ENCODE measurements around the gene MTNR1B. TPM values are rescaled to one million over a fixed set of nuclear protein-coding genes. Genes with fewer than 3 reads are reported as not detected.

The MTNR1B gene
- total and polyA plus RNA-seq, 9 donors: not detected

GRCh38 chr11:92967178-92967577 lies 2.3 kb upstream of the MTNR1B start:
- DNase-seq: no peak
- Histone ChIP-seq H3K27ac (no peak overlapping the region), H3K36me3 (no peaks in the 10 kb centered on the region), H3K9me3 (no peaks in the 10 kb centered on the region), H3K27me3 (no peaks in the 10 kb centered on the region), H3K4me3 (no peak overlapping the region), H3K4me1 (ENCODE audit: insufficient read depth) (no peaks in the 10 kb centered on the region)
- WGBS, 3 donors: 86 to 90% (median 89%) methylated on average over 2 of the region's 2 CpGs
- intact Hi-C loops (cut with DNase I): loop anchor here in 1 of 4 donors (10.0 kb wide), 1 partner anchor 58 kb away; no protein-coding TSS in a partner anchor
- no peak for TF ChIP-seq POLR2A (IDR thresholded peaks at IDR 0.05)
- no peak for TF ChIP-seq EP300 (IDR thresholded peaks at IDR 0.05)
- TF ChIP-seq, protein P1, sequence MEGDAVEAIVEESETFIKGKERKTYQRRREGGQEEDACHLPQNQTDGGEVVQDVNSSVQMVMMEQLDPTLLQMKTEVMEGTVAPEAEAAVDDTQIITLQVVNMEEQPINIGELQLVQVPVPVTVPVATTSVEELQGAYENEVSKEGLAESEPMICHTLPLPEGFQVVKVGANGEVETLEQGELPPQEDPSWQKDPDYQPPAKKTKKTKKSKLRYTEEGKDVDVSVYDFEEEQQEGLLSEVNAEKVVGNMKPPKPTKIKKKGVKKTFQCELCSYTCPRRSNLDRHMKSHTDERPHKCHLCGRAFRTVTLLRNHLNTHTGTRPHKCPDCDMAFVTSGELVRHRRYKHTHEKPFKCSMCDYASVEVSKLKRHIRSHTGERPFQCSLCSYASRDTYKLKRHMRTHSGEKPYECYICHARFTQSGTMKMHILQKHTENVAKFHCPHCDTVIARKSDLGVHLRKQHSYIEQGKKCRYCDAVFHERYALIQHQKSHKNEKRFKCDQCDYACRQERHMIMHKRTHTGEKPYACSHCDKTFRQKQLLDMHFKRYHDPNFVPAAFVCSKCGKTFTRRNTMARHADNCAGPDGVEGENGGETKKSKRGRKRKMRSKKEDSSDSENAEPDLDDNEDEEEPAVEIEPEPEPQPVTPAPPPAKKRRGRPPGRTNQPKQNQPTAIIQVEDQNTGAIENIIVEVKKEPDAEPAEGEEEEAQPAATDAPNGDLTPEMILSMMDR (IDR thresholded peaks at IDR 0.05): no peak

GRCh38 chr11:92967867-92968266 lies 1.6 kb upstream of the MTNR1B start:
- intact Hi-C loops (cut with DNase I): loop anchor here in 1 of 4 donors (10.0 kb wide), 1 partner anchor 57 kb away; no protein-coding TSS in a partner anchor
- no peak overlapping the region for H3K27ac ChIP-seq
- no peak overlapping the region for H3K4me3 ChIP-seq
- no peaks in the 10 kb centered on the region for H3K4me1 ChIP-seq (ENCODE audit: insufficient read depth)
- WGBS, 3 donors: 74 to 84% (median 81%) methylated on average over 2 of the region's 2 CpGs
- no peak for DNase-seq
- TF ChIP-seq, protein P1 (IDR thresholded peaks at IDR 0.05): no peak
- TF ChIP-seq EP300 (IDR thresholded peaks at IDR 0.05) (no peak), POLR2A (IDR thresholded peaks at IDR 0.05) (no peak)
- H3K36me3 ChIP-seq: no peaks in the 10 kb centered on the region
- no peaks in the 10 kb centered on the region for H3K27me3 ChIP-seq
- H3K9me3 ChIP-seq: no peaks in the 10 kb centered on the region

DNA sequence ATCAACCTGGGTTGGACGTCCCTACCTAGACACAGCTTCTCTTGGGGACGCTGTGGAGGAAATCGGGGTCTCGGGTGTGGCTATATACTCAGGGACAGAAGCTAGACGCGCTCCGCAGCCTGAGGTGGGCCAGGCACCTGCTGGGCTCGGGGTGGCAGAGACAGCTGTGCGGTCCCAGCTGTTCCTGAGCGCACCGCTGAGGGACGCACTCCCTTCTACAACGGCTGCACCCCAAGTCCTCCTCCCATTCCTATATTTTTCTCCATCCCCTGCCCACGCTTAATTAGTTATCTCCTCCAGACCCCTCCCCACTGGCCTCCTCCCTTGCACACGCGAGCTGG lies 188 bp upstream of the MTNR1B start:
- WGBS, 3 donors: 4 to 32% (median 4%) methylated on average over 16 of the region's 16 CpGs
- Histone ChIP-seq H3K27ac (no peak overlapping the region), H3K4me3 (no peak overlapping the region), H3K4me1 (ENCODE audit: insufficient read depth) (no peaks in the 10 kb centered on the region), H3K36me3 (no peaks in the 10 kb centered on the region), H3K9me3 (no peaks in the 10 kb centered on the region), H3K27me3 (no peaks in the 10 kb centered on the region)
- no peak for DNase-seq
- intact Hi-C loops (cut with DNase I): loop anchor here in 1 of 4 donors (10.0 kb wide), 1 partner anchor 56 kb away; no protein-coding TSS in a partner anchor
- TF ChIP-seq EP300 (IDR thresholded peaks at IDR 0.05) (no peak), POLR2A (IDR thresholded peaks at IDR 0.05) (no peak)
- TF ChIP-seq, protein P1 (IDR thresholded peaks at IDR 0.05): no peak

DNA sequence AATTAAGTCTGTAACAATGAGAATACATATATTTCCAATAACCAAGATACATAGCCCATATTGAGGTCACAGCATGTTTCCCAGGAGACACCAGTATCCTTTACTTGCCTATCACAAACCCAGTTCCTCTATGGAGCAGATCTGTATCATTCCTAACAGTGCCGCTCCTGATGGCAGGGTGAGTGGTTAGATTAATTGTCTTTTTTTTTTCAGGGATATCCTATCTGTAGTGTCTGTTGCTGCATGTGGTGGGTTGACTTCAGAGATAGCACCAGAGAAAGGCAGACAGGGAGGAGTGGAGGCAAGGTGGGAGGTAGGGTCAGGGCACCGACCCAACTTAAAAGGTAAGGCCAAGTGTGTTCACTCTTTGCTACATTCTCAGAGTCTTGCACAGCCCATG lies 2.8 kb downstream of the MTNR1B start:
- Histone ChIP-seq H3K36me3 (no peaks in the 10 kb centered on the region), H3K27me3 (no peaks in the 10 kb centered on the region), H3K27ac (no peak overlapping the region), H3K4me1 (ENCODE audit: insufficient read depth) (no peaks in the 10 kb centered on the region), H3K4me3 (no peak overlapping the region), H3K9me3 (no peaks in the 10 kb centered on the region)
- intact Hi-C loops (cut with DNase I): no loop called here
- 58 to 89% (median 81%) methylated on average over 2 of the region's 2 CpGs for WGBS, 3 donors
- TF ChIP-seq POLR2A (IDR thresholded peaks at IDR 0.05) (no peak), EP300 (IDR thresholded peaks at IDR 0.05) (no peak)
- TF ChIP-seq, protein P1 (IDR thresholded peaks at IDR 0.05): no peak
- no peak for DNase-seq

Measured in ovary (tissue), 9 donors.